ENCODE data around the gene ZFAND3. TPM values are rescaled to one million over a fixed set of nuclear protein-coding genes. Genes with fewer than 3 reads are reported as not detected.

Gene ZFAND3
- total RNA-seq, 4 donors from 2014 or later: 30.5 to 57.4 (median 53.3) TPM

DNA sequence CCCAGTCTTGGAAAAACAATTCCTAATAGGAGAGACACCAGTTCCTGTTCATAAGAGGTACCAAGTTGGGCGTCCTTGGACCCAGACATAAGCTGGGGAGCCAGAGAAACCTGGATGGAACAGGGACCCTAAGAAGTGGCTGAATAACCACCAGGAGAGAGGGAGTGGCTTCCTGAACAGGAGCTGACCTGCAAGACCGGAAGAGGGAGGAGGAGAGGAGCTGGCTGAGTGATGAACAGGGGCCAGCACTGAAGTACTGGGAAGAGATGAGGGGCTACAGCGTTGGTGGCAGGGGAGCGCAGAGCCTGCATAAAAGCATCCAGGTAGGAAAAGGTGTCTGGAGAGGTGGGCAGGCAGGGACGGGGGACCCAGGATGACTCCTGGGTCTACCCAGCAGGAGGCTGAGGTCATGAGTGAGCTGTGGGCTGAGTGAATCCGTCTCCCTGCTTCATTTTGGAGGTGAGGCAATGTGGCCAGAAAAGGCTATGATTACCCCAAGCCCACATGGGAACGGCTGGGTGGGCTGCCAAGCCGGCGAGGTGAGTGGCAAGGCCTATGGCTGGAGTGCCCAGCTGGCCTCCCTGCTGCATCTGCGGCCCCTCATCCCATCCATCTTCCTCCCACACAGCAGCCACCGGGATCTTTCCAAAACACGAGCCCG, 34.4 kb upstream of the ZFAND3 start:
- Histone ChIP-seq H3K4me3 (no peak overlapping the region), H3K27me3 (no peaks in the 10 kb centered on the region), H3K9me3 (no peaks in the 10 kb centered on the region), H3K36me3 (no peaks in the 10 kb centered on the region), H3K27ac (no peak overlapping the region), H3K4me1 (peaks cover 0 to 17% (median 2%) of the 10 kb centered on the region in 4 donors)
- no peak for DNase-seq
- TF ChIP-seq, protein P1, sequence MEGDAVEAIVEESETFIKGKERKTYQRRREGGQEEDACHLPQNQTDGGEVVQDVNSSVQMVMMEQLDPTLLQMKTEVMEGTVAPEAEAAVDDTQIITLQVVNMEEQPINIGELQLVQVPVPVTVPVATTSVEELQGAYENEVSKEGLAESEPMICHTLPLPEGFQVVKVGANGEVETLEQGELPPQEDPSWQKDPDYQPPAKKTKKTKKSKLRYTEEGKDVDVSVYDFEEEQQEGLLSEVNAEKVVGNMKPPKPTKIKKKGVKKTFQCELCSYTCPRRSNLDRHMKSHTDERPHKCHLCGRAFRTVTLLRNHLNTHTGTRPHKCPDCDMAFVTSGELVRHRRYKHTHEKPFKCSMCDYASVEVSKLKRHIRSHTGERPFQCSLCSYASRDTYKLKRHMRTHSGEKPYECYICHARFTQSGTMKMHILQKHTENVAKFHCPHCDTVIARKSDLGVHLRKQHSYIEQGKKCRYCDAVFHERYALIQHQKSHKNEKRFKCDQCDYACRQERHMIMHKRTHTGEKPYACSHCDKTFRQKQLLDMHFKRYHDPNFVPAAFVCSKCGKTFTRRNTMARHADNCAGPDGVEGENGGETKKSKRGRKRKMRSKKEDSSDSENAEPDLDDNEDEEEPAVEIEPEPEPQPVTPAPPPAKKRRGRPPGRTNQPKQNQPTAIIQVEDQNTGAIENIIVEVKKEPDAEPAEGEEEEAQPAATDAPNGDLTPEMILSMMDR (IDR thresholded peaks at IDR 0.05): no peak
- no peak for TF ChIP-seq POLR2A (IDR thresholded peaks at IDR 0.05)

DNA sequence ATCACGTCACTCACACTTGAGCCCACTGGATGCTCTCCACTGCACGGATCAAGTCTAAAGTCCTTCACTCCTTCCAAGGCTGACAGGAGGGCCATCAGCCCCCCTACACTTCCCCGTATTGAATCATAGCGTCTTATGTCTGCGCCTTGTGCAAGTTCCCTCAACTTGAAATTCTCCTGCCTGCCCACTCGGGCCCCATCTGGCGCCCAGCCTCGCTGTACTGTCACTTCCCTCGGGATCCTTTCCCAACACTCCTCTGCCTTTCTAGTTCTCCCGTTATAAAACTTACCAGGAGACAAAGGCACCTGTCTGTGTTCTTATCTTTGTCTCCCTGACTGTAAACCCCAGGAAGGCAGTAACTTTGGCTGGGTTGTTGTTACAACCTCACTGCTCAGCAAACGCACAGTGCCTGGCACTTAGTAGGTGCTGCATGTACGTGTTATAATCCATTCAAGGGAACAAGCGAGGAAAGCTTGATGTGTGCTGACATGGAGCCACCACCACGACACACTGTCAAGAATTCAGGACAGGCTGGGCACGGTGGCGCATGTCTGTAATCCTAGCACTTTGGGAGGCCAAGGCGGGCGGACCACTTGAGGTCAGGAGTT, 33.8 kb upstream of the ZFAND3 start:
- TF ChIP-seq, protein P1 (IDR thresholded peaks at IDR 0.05): no peak
- TF ChIP-seq POLR2A (IDR thresholded peaks at IDR 0.05): no peak
- Histone ChIP-seq H3K27me3 (no peaks in the 10 kb centered on the region), H3K36me3 (no peaks in the 10 kb centered on the region), H3K4me3 (no peak overlapping the region), H3K4me1 (peaks cover 0 to 17% (median 2%) of the 10 kb centered on the region in 4 donors), H3K27ac (no peak overlapping the region), H3K9me3 (no peaks in the 10 kb centered on the region)
- no peak for DNase-seq

DNA sequence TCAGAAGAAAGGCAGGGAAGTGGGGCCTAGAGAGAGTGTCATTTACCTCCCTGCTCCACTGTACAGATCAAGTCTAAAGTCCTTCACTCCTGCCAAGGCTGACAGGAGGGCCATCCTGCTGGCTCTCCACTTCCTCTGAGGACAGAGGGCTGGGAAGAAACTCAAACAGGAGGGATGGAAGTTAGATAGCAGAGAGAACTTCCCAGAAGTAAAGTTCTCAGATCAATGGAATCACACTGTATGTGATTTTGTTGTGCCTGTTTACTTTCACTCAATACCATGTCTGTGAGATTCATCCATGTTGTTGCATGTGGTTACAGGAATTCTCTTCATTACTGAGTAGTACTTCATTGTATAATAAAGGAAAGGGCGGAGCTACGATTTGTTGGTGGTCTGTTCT, 32.3 kb upstream of the ZFAND3 start:
- no peaks in the 10 kb centered on the region for H3K9me3 ChIP-seq
- no peak overlapping the region for H3K4me3 ChIP-seq
- H3K4me1 ChIP-seq: peaks cover 0 to 21% (median 5%) of the 10 kb centered on the region in 4 donors
- no peak for DNase-seq
- H3K27me3 ChIP-seq: no peaks in the 10 kb centered on the region
- TF ChIP-seq, protein P1 (IDR thresholded peaks at IDR 0.05): no peak
- TF ChIP-seq POLR2A (IDR thresholded peaks at IDR 0.05): no peak
- H3K36me3 ChIP-seq: no peaks in the 10 kb centered on the region
- H3K27ac ChIP-seq: no peak overlapping the region

DNA sequence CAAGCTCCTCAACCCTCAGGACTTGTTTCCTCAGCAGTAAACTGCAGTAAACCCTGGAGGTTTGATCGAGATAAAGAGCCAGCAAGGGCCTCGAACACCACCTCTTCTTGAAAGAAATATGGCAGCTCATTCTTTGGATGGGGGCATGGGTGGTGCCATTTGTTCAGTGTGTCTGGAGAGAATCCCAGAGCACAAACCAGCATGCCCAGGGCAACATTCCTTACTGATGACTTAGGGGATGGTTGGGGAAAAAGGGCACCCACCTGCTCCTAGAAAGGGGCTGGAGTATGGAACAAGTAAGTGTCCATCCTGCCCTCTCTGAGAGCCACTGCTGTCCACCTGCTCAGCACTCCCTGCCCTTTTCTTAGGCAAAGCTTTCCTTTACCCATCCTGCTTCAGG, 31.3 kb upstream of the ZFAND3 start:
- Histone ChIP-seq H3K4me3 (no peak overlapping the region), H3K4me1 (peaks cover 0 to 18% (median 5%) of the 10 kb centered on the region in 4 donors), H3K36me3 (no peaks in the 10 kb centered on the region), H3K9me3 (no peaks in the 10 kb centered on the region), H3K27me3 (no peaks in the 10 kb centered on the region), H3K27ac (no peak overlapping the region)
- no peak for TF ChIP-seq POLR2A (IDR thresholded peaks at IDR 0.05)
- TF ChIP-seq, protein P1 (IDR thresholded peaks at IDR 0.05): no peak
- no peak for DNase-seq

DNA sequence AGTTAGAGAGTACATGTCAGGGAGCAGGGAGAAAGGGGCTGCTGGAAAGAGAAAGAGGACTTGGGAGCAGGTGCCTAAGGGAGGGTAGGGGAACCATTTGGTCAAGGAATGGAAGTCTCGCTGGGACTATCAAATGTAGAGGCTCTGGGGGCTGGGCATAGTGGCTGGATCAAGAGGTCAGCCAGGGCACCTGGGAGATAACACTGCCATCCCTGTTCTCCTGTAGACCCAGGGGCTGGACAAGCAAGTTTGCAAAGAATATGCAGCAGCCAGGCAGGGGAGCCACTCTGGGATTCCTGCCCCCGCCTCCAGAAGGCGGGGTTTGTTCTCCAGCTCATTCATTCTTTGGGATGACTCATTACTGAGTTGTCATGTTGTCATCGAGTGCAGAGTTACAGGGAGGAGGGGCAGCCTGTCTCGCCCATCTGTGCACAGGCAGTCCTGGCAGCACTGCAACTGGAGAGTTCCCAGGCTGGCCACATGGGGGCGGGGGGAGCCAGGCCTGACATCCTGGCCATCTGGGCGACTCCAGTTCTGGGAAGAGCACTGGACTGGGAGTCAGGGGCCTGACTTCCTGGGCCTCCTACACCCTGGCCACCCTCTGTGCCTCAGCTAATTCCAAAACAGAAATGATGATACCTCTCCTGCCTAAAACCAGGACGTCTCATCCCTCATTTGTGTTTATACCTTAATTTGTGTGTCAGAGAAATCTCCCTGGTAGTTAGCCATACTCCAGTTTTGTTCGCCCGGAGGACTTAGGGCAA, 28.2 kb upstream of the ZFAND3 start:
- Histone ChIP-seq H3K27ac (no peak overlapping the region), H3K4me1 (peaks cover 0 to 5% (median 2%) of the 10 kb centered on the region in 4 donors), H3K4me3 (no peak overlapping the region), H3K9me3 (no peaks in the 10 kb centered on the region), H3K27me3 (no peaks in the 10 kb centered on the region), H3K36me3 (no peaks in the 10 kb centered on the region)
- TF ChIP-seq POLR2A (IDR thresholded peaks at IDR 0.05): no peak
- TF ChIP-seq, protein P1 (IDR thresholded peaks at IDR 0.05): peak; percentile 67 to 97 (median 93)
- DNase-seq: peak; percentile 71 to 94 (median 91)

All from Peyer's patch (tissue), 4 donors.